Heart right ventricle (tissue), 16 donors: ENCODE results near the gene ZNF669. TPM values are rescaled to one million over a fixed set of nuclear protein-coding genes. Genes with fewer than 3 reads are reported as not detected.

Experiments used
- ATAC-seq, 8 donors: fragments of 200-7000 bp; cut with Tn5 transposase; one replicate each; pipeline ENCODE4 v1.9.1; 2020; ENCODE audit warnings: mild to moderate bottlenecking in 8 of 8, moderate library complexity in 8 of 8, moderate number of reproducible peaks in 1 of 8
- DNase-seq, 2 donors: peaks; one replicate each; pipeline ENCODE4 v3.0.0-alpha.2; 2020
- H3K27ac ChIP-seq, 10 donors: fragments of 200-600 bp; sonication (generic) in 2 of 10; one replicate each; pipeline versions ENCODE4 v1.5.0 to v1.8.0; 2020 to 2022; ENCODE audit warnings: mild to moderate bottlenecking in 3 of 10
- H3K27me3 ChIP-seq, 7 donors: fragments of 200-600 bp; one replicate each; pipeline ENCODE4 v1.8.0; 2021 to 2022; ENCODE audit warnings: mild to moderate bottlenecking in 2 of 7
- H3K36me3 ChIP-seq, 9 donors: fragments of 200-600 bp; sonication (generic) in 1 of 9; one replicate each; pipeline versions ENCODE4 v1.5.0 to v1.8.0; 2020 to 2022; ENCODE audit warnings: mild to moderate bottlenecking in 2 of 9
- H3K4me1 ChIP-seq, 9 donors: fragments of 200-600 bp; sonication (generic) in 1 of 9; one replicate each; pipeline versions ENCODE4 v1.5.0 to v1.8.0; 2020 to 2022; ENCODE audit warnings: mild to moderate bottlenecking in 4 of 9
- H3K4me3 ChIP-seq, 10 donors: fragments of 200-600 bp; sonication (generic) in 2 of 10; one replicate each; pipeline versions ENCODE4 v1.5.0 to v1.8.0; 2020 to 2022; ENCODE audit warnings: mild to moderate bottlenecking in 7 of 10, moderate library complexity in 2 of 10
- H3K9me3 ChIP-seq, 11 donors: fragments of 200-600 bp in 10 of 11; sonication (generic) in 2 of 11; one replicate each; pipeline versions ENCODE4 v1.5.0 to v1.8.0; 2013 to 2022; ENCODE audit warnings: mild to moderate bottlenecking in 2 of 11, control low read depth in 1 of 11, moderate library complexity in 1 of 11
- WGBS, 2 donors: extraction: QIAGEN DNeasy Blood & Tissue Kit; methylation state at CpG; one replicate each; pipeline ENCODE4 v1.1.7; 2013; ENCODE audit warnings: inconsistent platforms in 1 of 2; 5-methylcytosine and 5-hydroxymethylcytosine counted together
- intact Hi-C, 10 donors: fragments of 100-400 bp; cut with DNase I; formaldehyde crosslinking; loops; one replicate each; pipeline versions ENCODE4 v1.11.1 to v1.14.2; 2022
- polyA plus RNA-seq, 2 donors: library from polyadenylated mRNA; stranded (reverse); fragments of 200-250 nt; gene quantifications; one replicate each; pipeline ENCODE4 v1.2.3, GENCODE V29; 2013
- total RNA-seq, 10 donors: library from RNA; stranded (reverse); fragmentation: NEBNext Ultra II Directional in 3 of 10; extraction: Animal tissue kit (Norgen Biotek cat#: 25700) in 3 of 10; gene quantifications; one replicate each; pipeline versions ENCODE4 v1.2.1 to v1.2.4, GENCODE V29; 2021 to 2023
- TF ChIP-seq, protein P1 (sequence below), 9 donors: fragments of 200-600 bp; sonication (generic) in 2 of 9; IDR thresholded peaks; one replicate each; pipeline versions ENCODE4 v1.5.0 to v1.8.0; 2021 to 2022; ENCODE audit warnings: antibody characterized with exemption in 9 of 9, mild to moderate bottlenecking in 5 of 9, moderate library complexity in 1 of 9
- donor health status: Arrhythmogenic right ventricular cardiomyopathy.
- donor health status: ischemic (EF 13 %, LVEDD 7.1; RV severe dilation, severe dysfunction).
- donor health status: healthy with polysubstance abuse.
- donor health status: DM: no; HTN: yes; CAD: no.
- donor health status: DM: no; HTN: no; CAD: no.
- donor health status: ischemic (EF 25% LVEDD 6.9; RV normal size, moderate dysfunction).
- donor health status: ischemic (EF 25% LVEDD 5.7; RV mildly dilated, moderate dysfunction).
- donor health status: healthy.
- donor health status: DM: yes; HTN: yes; CAD: no.
- donor health status: Ischemic cardiomyopathy.
- donor health status: ischemic (EF 35%, LVEDD 5.7; RV mildly dilated, moderate dysfunction).
- donor health status: nonischemic (EF 11% LVEDD 7.7; RV severe dilation, severe dysfunction).
- donor health status: DM: yes; HTN: yes; CAD: no.
- donor health status: PGD.
- donor health status: ischemic (EF 29% LVEDD 5.4; RV normal size, mild dysfunction).
- donor health status: nonischemic (EF 23%, LVEDD 6.1; RV moderate dilation, normal function).

The ZNF669 gene
- total and polyA plus RNA-seq, 12 donors, result 2.1 to 4.7 (median 3.5) TPM

DNA sequence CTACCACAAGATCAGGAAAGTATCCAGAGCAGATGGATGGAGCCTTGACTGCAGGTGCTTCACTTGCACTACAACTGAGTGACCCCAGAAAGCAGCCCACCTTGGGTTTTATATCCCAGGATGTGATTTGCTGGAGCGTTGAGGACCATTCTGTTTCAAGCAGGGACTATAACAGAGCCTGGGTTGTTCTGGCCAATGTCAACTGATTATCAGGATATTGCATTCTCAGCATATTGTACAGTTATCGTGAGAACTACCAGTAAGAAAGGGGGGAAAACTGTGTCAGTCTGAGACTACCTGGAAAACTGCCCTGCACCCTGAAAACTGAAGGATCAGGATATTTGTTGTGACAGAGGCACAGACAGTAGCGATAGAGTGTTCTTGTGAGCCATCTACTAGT lies 8.0 kb downstream of the ZNF669 start:
- Histone ChIP-seq H3K36me3 (peaks cover 0 to 44% (median 24%) of the 10 kb centered on the region in 9 donors), H3K27ac (no peak overlapping the region), H3K27me3 (no peaks in the 10 kb centered on the region), H3K9me3 (peaks cover 0 to 72% (median 11%) of the 10 kb centered on the region in 11 donors), H3K4me3 (no peak overlapping the region), H3K4me1 (no peaks in the 10 kb centered on the region)
- intact Hi-C loops, result no loop called here
- WGBS, 2 donors, result 94 to 97% methylated on average over 3 of the region's 3 CpGs
- DNase-seq, result no peak
- TF ChIP-seq, protein P1, sequence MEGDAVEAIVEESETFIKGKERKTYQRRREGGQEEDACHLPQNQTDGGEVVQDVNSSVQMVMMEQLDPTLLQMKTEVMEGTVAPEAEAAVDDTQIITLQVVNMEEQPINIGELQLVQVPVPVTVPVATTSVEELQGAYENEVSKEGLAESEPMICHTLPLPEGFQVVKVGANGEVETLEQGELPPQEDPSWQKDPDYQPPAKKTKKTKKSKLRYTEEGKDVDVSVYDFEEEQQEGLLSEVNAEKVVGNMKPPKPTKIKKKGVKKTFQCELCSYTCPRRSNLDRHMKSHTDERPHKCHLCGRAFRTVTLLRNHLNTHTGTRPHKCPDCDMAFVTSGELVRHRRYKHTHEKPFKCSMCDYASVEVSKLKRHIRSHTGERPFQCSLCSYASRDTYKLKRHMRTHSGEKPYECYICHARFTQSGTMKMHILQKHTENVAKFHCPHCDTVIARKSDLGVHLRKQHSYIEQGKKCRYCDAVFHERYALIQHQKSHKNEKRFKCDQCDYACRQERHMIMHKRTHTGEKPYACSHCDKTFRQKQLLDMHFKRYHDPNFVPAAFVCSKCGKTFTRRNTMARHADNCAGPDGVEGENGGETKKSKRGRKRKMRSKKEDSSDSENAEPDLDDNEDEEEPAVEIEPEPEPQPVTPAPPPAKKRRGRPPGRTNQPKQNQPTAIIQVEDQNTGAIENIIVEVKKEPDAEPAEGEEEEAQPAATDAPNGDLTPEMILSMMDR (IDR thresholded peaks at IDR 0.05), result no peak
- ATAC-seq, result no peak

DNA sequence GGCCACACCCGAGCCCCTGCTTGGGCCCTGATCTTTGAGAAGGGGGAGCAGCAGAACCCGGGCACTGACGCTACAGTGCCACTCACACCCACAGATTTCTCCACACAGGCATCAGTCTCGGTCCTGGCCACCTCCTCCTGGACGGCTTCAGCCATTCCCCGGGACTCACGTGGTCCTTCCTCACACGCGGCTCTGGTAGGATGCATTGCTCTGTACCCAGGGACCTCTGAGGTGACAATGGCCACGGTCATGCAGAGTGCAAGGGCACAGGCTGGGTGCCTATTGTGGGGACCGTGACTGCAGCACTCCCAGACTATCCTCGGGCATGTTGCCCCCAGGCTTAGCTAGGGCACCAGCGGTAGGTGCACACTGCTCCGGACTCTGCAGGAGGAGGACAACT lies 13.7 kb downstream of the ZNF669 start:
- H3K27ac ChIP-seq, result no peak overlapping the region
- no peaks in the 10 kb centered on the region for H3K27me3 ChIP-seq
- peaks cover 0 to 18% (median 0%) of the 10 kb centered on the region in 11 donors for H3K9me3 ChIP-seq
- WGBS, 2 donors, result 75 to 85% methylated on average over 14 of the region's 14 CpGs
- intact Hi-C loops, result no loop called here
- no peaks in the 10 kb centered on the region for H3K4me1 ChIP-seq
- TF ChIP-seq, protein P1 (IDR thresholded peaks at IDR 0.05), result no peak
- no peaks in the 10 kb centered on the region for H3K36me3 ChIP-seq
- ATAC-seq, result peak in 1 of 8 donors; percentile 22
- no peak for DNase-seq
- no peak overlapping the region for H3K4me3 ChIP-seq

DNA sequence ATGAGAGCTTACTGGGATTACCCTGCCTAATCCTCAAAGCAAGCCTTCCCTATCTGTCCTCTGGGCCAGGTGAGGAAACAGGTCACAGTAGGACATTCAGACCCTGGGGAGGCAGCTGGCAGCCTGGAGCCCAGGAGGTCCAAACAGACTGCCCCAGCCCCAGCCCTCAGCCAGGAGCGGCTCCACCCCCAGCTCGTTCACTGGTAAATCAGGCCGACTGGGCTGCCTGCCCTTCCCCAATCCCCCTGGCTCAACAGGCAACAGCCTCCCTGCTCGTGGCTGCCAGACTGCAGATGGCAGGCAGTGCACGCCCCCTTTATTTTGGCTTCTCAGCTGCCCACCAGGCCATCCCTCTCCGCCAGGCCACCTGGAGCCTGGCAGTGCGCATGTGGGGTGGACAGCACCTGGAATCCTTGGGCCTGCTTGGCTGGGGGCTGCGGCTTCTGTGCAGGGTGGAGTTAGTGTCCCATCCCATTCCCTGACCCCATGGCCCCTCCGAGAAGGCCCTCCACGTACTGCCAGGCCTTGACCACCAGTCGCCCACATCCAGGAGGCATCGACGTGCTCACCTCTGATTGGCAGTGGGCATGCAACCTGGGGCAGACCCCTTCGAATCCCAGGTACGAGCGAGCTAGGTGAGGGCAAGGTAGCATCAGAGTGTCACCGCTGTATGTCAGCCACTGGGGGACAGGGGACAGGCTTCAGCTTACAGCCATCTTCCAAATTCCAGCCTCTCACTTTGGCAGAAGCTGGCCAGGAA lies 14.4 kb downstream of the ZNF669 start:
- peaks cover 0 to 12% (median 0%) of the 10 kb centered on the region in 11 donors for H3K9me3 ChIP-seq
- no peak for DNase-seq
- no peaks in the 10 kb centered on the region for H3K27me3 ChIP-seq
- intact Hi-C loops, result no loop called here
- no peak overlapping the region for H3K4me3 ChIP-seq
- ATAC-seq, result no peak
- TF ChIP-seq, protein P1 (IDR thresholded peaks at IDR 0.05), result no peak
- H3K36me3 ChIP-seq, result no peaks in the 10 kb centered on the region
- H3K4me1 ChIP-seq, result no peaks in the 10 kb centered on the region
- H3K27ac ChIP-seq, result no peak overlapping the region
- 56 to 70% methylated on average over 17 of the region's 17 CpGs for WGBS, 2 donors

DNA sequence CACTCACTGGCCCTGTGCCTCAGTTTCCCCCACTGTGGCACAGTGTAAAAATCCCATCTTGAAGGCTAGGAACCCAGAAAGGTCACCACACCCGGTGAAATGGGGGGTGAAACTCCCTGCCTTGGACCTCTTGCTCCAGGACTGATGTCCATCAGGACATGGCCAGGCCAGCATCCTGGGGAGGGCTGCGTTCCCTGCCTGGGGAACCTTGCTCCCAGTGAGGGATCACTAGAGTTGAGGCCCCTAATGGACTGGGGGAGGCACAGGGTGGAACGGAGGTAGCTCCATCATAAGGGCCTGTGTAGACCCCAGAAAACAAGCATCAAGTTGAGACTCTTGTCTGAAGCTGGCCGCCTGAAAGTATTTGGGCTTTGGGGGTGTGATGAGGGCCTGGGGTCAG lies 15.2 kb downstream of the ZNF669 start:
- Histone ChIP-seq H3K4me1 (no peaks in the 10 kb centered on the region), H3K4me3 (no peak overlapping the region), H3K36me3 (no peaks in the 10 kb centered on the region), H3K27me3 (no peaks in the 10 kb centered on the region), H3K9me3 (peaks cover 0 to 3% (median 0%) of the 10 kb centered on the region in 11 donors), H3K27ac (no peak overlapping the region)
- ATAC-seq (no peak), DNase-seq (no peak)
- 75 to 89% methylated on average over 4 of the region's 4 CpGs for WGBS, 2 donors
- intact Hi-C loops, result no loop called here
- TF ChIP-seq, protein P1 (IDR thresholded peaks at IDR 0.05), result no peak
